Fibroblast of mammary gland (primary cell): ENCODE results near the gene ADAMTS8.

ENCODE experiments used
- DNase-seq: peaks from one replicate; pipeline ENCODE4 v3.0.0-alpha.2; 2010; ENCODE audit warnings: low read depth
- H3K4me3 ChIP-seq: 2 replicates; pipeline ENCODE4 v1.5.1; 2011; ENCODE audit warnings: low read depth, mild to moderate bottlenecking, low read length, moderate library complexity; ENCODE audit not compliant: control insufficient read depth
- CTCF ChIP-seq: conservative IDR thresholded peaks from 2 replicates; pipeline ENCODE4 v1.5.1; 2011; ENCODE audit warnings: low read depth, low read length, inconsistent platforms; ENCODE audit not compliant: control insufficient read depth, insufficient read depth

ADAMTS8 gene

GRCh38 chr11:130426223-130426836 is 2.1 kb downstream of the ADAMTS8 start:
- no peak for TF ChIP-seq CTCF
- H3K4me3 ChIP-seq = no peak overlapping the region
- no peak for DNase-seq

- no peak overlapping the region for H3K4me3 ChIP-seq
- TF ChIP-seq CTCF = no peak
- DNase-seq = no peak
Measured at GRCh38 chr11:130425156-130425555, 3.3 kb downstream of the ADAMTS8 start.

- no peak for DNase-seq
- H3K4me3 ChIP-seq = no peak overlapping the region
- no peak for TF ChIP-seq CTCF
Measured at GRCh38 chr11:130424613-130425140, 3.7 kb downstream of the ADAMTS8 start.

- TF ChIP-seq CTCF = no peak
- DNase-seq = no peak
- H3K4me3 ChIP-seq = no peak overlapping the region
Measured at GRCh38 chr11:130423541-130424142, 4.8 kb downstream of the ADAMTS8 start.

GRCh38 chr11:130422251-130422995 is 6.0 kb downstream of the ADAMTS8 start:
- TF ChIP-seq CTCF = no peak
- no peak overlapping the region for H3K4me3 ChIP-seq
- no peak for DNase-seq

GRCh38 chr11:130421697-130422096 is 6.7 kb downstream of the ADAMTS8 start:
- no peak for TF ChIP-seq CTCF
- H3K4me3 ChIP-seq = no peak overlapping the region
- DNase-seq = no peak
